ENCODE measurements around the gene ERAP2.
"Not testable (repeated sequence)": the region's sequence is repeated elsewhere in the genome, so short reads cannot be mapped to it uniquely, and the experiment has no call there.

ERAP2 gene

GRCh38 chr5:96926276-96926675, 50.0 kb downstream of the ERAP2 start:
- H3K27ac ChIP-seq = no peak overlapping the region; the same call in 1 of the 2 replicates
- no peak for TF ChIP-seq CTCF (conservative IDR thresholded peaks at IDR 0.05)
- TF ChIP-seq ZFX (IDR thresholded peaks at IDR 0.05) = no peak

DNA sequence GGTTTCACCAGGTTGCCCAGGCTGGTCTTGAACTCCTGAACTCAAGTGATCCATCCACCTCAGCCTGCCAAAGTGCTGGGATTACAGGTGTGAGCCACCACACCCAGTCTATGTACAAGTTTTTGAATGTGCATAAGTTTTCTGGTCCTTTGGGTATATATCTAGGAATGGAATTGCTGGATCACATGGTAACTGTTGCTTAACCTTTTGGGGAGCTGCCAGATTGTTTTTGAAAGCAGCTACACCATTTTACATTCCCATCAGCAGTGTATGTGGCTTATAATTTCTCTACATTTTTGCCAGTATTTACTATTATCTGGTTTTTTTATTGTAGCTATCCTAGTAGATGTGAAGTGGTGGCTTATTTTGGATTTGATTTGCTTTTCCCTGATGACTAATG, 50.7 kb downstream of the ERAP2 start:
- TF ChIP-seq CTCF (conservative IDR thresholded peaks at IDR 0.05) = no peak
- TF ChIP-seq ZFX (IDR thresholded peaks at IDR 0.05) = no peak
- no peak overlapping the region for H3K27ac ChIP-seq

DNA sequence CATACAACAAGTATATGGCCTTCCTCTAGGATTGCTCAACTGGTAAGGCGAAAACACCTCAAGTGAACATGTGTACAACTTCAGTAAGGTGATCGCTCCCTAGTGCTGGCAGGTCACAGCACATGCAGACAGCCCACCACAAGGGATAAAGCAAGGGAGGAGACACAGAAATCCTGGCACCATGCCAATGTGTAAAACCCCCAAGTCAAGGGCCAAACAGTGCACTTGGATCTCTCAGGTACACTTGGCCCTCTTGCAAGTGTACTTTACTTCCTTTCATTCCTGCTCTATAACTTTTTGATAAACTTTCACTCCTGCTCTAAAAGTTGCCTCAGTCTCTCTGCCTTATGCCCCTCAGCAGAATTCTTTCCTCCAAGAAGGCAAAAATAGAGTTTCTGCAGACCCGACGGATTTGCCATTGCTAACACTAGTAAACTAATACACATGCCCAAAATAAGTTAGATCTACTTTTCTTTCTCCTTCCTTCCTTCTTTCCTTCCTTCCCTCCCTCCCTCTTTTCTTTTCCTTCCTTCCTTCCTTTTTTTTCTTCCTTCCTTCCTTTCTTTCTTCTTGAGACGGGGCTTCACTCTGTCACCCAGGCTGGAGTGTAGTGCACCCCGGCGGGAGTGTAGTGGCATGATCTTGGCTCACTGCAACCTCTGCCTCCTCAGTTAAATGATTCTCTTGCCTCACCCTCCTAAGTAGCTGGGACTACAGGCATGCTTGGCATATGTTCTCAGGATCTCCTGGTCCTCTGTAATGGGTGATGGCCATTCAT, 52.8 kb downstream of the ERAP2 start:
- no peak overlapping the region for H3K27ac ChIP-seq
- no peak for TF ChIP-seq ZFX (IDR thresholded peaks at IDR 0.05)
- TF ChIP-seq CTCF (conservative IDR thresholded peaks at IDR 0.05) = no peak

DNA sequence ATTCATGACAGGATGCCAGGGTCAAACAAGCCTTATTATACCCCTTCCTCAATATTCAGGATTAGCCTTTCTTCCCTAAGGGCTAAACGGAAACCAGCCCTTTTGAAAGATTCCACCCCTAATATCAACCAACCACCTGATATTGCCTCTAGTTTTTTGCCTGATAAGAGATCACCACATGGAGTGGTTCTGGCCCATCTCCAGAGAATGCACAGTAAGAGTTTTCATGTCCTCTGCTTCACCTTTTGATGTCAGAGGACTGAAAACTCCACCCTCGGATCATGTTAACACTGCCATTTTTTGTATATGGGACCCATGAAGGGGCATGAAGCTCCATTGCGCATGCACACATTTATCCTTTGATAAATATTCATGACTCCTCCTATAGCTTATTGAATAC, 53.8 kb downstream of the ERAP2 start:
- no peak overlapping the region for H3K27ac ChIP-seq
- no peak for TF ChIP-seq CTCF (conservative IDR thresholded peaks at IDR 0.05)
- no peak for TF ChIP-seq ZFX (IDR thresholded peaks at IDR 0.05)

DNA sequence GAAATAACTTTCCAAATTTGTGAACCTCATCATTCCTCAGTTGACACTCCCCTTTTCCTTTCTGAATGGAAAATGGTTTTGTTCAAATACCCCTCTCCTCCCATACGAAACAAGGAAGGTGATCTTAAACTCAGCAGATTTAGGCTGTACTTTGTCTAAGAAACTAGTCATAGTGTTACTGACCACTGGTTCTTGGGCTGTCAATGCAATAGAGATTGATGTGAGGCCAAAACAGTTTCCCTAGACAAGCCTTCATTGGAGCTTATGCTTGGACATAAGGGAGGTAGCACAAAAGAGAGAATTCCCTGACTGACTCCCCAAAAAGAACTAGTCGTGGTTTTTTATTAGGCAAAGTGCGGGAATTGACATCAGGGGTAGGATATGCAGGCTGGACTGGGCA, 54.3 kb downstream of the ERAP2 start:
- no peak for TF ChIP-seq ZFX (IDR thresholded peaks at IDR 0.05)
- no peak overlapping the region for H3K27ac ChIP-seq

DNA sequence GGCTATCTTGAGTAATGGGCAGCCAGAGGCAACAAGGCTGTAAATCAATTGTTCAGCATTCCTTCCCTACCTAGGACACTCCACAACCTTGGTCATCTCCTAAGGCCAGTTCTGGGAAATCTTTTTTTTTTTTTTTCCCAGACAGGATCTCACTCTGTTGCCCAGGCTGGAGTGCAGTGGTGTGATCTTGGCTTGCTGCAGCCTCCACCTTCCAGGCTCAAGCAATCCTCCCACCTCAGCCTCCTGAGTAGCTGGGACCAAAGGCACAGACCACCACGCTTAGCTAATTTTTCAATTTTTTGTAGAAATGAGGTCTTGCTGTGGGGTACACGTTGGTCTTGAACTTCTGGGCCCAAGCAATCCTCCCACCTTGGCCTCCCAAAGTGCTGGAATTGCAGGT, 54.7 kb downstream of the ERAP2 start:
- not testable (repeated sequence) for H3K27ac ChIP-seq

DNA sequence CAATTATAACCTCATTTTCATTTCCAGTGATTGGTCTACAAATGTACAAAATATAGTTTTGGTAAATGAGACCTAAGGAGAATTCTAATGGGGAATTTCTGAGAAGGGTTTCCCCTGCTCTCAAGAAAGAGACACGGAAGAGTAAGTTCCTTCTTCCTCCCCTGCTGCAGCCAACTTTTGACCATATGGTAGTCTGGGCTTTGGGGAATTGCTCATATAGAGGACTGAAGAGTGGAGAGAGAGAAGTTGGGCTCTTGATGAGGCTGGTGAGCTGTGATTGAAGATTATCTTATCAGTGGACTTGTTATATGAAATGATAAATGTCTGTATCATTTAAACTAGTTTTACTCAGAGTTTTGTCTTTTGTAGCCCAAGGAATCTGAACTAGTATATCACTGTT, 55.3 kb downstream of the ERAP2 start:
- TF ChIP-seq CTCF (conservative IDR thresholded peaks at IDR 0.05) = no peak
- no peak for TF ChIP-seq ZFX (IDR thresholded peaks at IDR 0.05)
- H3K27ac ChIP-seq = no peak overlapping the region

GRCh38 chr5:96932026-96932425, 55.7 kb downstream of the ERAP2 start:
- H3K27ac ChIP-seq = no peak overlapping the region
- TF ChIP-seq ZFX (IDR thresholded peaks at IDR 0.05) (no peak), CTCF (conservative IDR thresholded peaks at IDR 0.05) (no peak)
